ENCODE data around the gene CYB5A.

DNA sequence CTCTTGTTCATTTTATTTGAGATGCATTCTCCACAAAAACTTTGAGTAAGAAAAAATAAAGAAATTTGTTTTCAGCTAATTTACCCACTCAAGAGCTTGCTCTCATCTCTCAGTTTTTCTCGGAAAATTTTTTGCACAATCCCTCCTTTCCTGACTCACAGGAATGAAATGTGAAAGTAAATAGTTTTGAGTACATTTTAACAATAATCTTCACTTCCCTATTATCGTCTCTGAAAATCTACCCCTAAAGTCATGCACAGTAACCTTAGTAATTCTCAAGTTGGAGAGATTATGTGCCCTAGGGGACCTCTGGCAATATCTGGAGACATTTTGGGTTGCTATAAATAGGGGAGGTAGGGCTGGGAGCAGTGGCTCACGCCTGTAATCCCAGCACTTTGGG, 2.6 kb downstream of the CYB5A start:
- TF ChIP-seq EP300 (IDR thresholded peaks at IDR 0.05; ENCODE audit: borderline replicate concordance in 1 of 2, low read depth in 2 of 2, low read length in 2 of 2) (no peak), CTCF (IDR thresholded peaks at IDR 0.05; ENCODE audit: control extremely low read depth in 1 of 3, insufficient read depth in 1 of 3, low read depth in 1 of 3, low read length in 3 of 3) (no peak), TAF1 (IDR thresholded peaks at IDR 0.05; ENCODE audit: low read depth, low read length) (no peak)

Measured in H1 (cell line).